ENCODE measurements around the gene CDKAL1.

Gene CDKAL1

GRCh38 chr6:20811109-20811761 is 277.0 kb downstream of the CDKAL1 start:
- TF ChIP-seq SIN3A (IDR thresholded peaks at IDR 0.05; ENCODE audit: borderline replicate concordance, insufficient read depth, low read length) (no peak), TAF1 (IDR thresholded peaks at IDR 0.05; ENCODE audit: borderline replicate concordance, insufficient read depth, low read length) (no peak), POLR2AphosphoS5 (IDR thresholded peaks at IDR 0.05; ENCODE audit: low read depth, low read length) (no peak), REST (IDR thresholded peaks at IDR 0.05; ENCODE audit: insufficient read depth in 1 of 2, low read depth in 2 of 2, low read length in 2 of 2) (no peak), FOXP2 (optimal IDR thresholded peaks at IDR 0.05; ENCODE audit: borderline replicate concordance, extremely low read depth, extremely low read length, insufficient read depth) (no peak)

- TF ChIP-seq POLR2AphosphoS5 (IDR thresholded peaks at IDR 0.05; ENCODE audit: low read depth, low read length), result no peak
- TF ChIP-seq SIN3A (IDR thresholded peaks at IDR 0.05; ENCODE audit: borderline replicate concordance, insufficient read depth, low read length), result no peak
- no peak for TF ChIP-seq FOXP2 (optimal IDR thresholded peaks at IDR 0.05; ENCODE audit: borderline replicate concordance, extremely low read depth, extremely low read length, insufficient read depth)
- no peak for TF ChIP-seq REST (IDR thresholded peaks at IDR 0.05; ENCODE audit: insufficient read depth in 1 of 2, low read depth in 2 of 2, low read length in 2 of 2)
- no peak for TF ChIP-seq TAF1 (IDR thresholded peaks at IDR 0.05; ENCODE audit: borderline replicate concordance, insufficient read depth, low read length)
Measured at GRCh38 chr6:20812776-20813175, 278.5 kb downstream of the CDKAL1 start.

GRCh38 chr6:20814494-20814893 is 280.2 kb downstream of the CDKAL1 start:
- TF ChIP-seq REST (IDR thresholded peaks at IDR 0.05; ENCODE audit: insufficient read depth in 1 of 2, low read depth in 2 of 2, low read length in 2 of 2), result no peak
- TF ChIP-seq TAF1 (IDR thresholded peaks at IDR 0.05; ENCODE audit: borderline replicate concordance, insufficient read depth, low read length), result no peak
- no peak for TF ChIP-seq POLR2AphosphoS5 (IDR thresholded peaks at IDR 0.05; ENCODE audit: low read depth, low read length)
- no peak for TF ChIP-seq FOXP2 (optimal IDR thresholded peaks at IDR 0.05; ENCODE audit: borderline replicate concordance, extremely low read depth, extremely low read length, insufficient read depth)
- TF ChIP-seq SIN3A (IDR thresholded peaks at IDR 0.05; ENCODE audit: borderline replicate concordance, insufficient read depth, low read length), result no peak

GRCh38 chr6:20816126-20816525 is 281.9 kb downstream of the CDKAL1 start:
- TF ChIP-seq TAF1 (IDR thresholded peaks at IDR 0.05; ENCODE audit: borderline replicate concordance, insufficient read depth, low read length) (no peak), SIN3A (IDR thresholded peaks at IDR 0.05; ENCODE audit: borderline replicate concordance, insufficient read depth, low read length) (no peak), FOXP2 (optimal IDR thresholded peaks at IDR 0.05; ENCODE audit: borderline replicate concordance, extremely low read depth, extremely low read length, insufficient read depth) (no peak), REST (IDR thresholded peaks at IDR 0.05; ENCODE audit: insufficient read depth in 1 of 2, low read depth in 2 of 2, low read length in 2 of 2) (no peak), POLR2AphosphoS5 (IDR thresholded peaks at IDR 0.05; ENCODE audit: low read depth, low read length) (no peak)
